DOHH2 (cell line): Measurements from ENCODE around the gene PTPRCAP.
A peak's percentile ranks its signal among the peaks of the same experiment; 100 is the strongest.
"Not testable (repeated sequence)": the region's sequence is repeated elsewhere in the genome, so short reads cannot be mapped to it uniquely, and the experiment has no call there.

ENCODE experiments used
- H3F3A ChIP-seq: fragments of 200-600 bp; sonication (generic), shearing (Covaris generic); 2 replicates; pipeline ENCODE4 v1.6.0; 2016; ENCODE audit warnings: antibody characterized with exemption, mild to moderate bottlenecking; ENCODE audit not compliant: control insufficient read depth, insufficient read depth
- H3K27ac ChIP-seq: fragments of 200-600 bp; sonication (generic); 2 replicates; pipeline ENCODE4 v1.5.1; 2014; ENCODE audit warnings: low read depth, mild to moderate bottlenecking, low read length, moderate library complexity
- H3K27me3 ChIP-seq: fragments of 200-600 bp; sonication (generic); 2 replicates; pipeline ENCODE4 v1.6.1; 2014; ENCODE audit warnings: mild to moderate bottlenecking, low read length, mixed read lengths; ENCODE audit not compliant: control insufficient read depth
- H3K36me3 ChIP-seq: fragments of 200-600 bp; sonication (generic); 2 replicates; pipeline ENCODE4 v1.6.1; 2014; ENCODE audit warnings: mild to moderate bottlenecking, low read length, moderate library complexity, mixed read lengths; ENCODE audit not compliant: control insufficient read depth
- H3K4me1 ChIP-seq: fragments of 200-600 bp; sonication (generic); 2 replicates; pipeline ENCODE4 v1.6.1; 2014; ENCODE audit warnings: mild to moderate bottlenecking, low read length, mixed read lengths; ENCODE audit not compliant: control insufficient read depth
- H3K4me2 ChIP-seq: fragments of 200-600 bp; sonication (generic); 2 replicates; pipeline ENCODE4 v1.6.0; 2014; ENCODE audit warnings: mild to moderate bottlenecking, low read length, moderate library complexity
- H3K4me3 ChIP-seq: fragments of 200-600 bp; sonication (generic); 2 replicates; pipeline ENCODE4 v1.5.1; 2014; ENCODE audit warnings: mild to moderate bottlenecking, low read length, mixed read lengths
- H3K79me2 ChIP-seq: fragments of 200-600 bp; sonication (generic); 2 replicates; pipeline ENCODE4 v1.6.1; 2014; ENCODE audit warnings: mild to moderate bottlenecking, low read length, mixed read lengths; ENCODE audit not compliant: control insufficient read depth
- H3K9me2 ChIP-seq: fragments of 200-600 bp; sonication (generic); replicated peaks from 2 replicates; pipeline ENCODE4 v1.6.1; 2014; ENCODE audit warnings: mild to moderate bottlenecking, low read length, mixed read lengths; ENCODE audit not compliant: control insufficient read depth
- H3K9me3 ChIP-seq: fragments of 200-600 bp; sonication (generic); 2 replicates; pipeline ENCODE4 v1.6.1; 2014; ENCODE audit warnings: antibody characterized with exemption, low read length, mixed read lengths; ENCODE audit not compliant: control insufficient read depth, insufficient read depth
- H4K20me1 ChIP-seq: fragments of 200-600 bp; sonication (generic); 2 replicates; pipeline ENCODE4 v1.6.0; 2014; ENCODE audit warnings: low read depth, mild to moderate bottlenecking, antibody characterized with exemption, low read length, moderate library complexity; ENCODE audit not compliant: control insufficient read depth, insufficient read depth
- EZH2phosphoT487 ChIP-seq: fragments of 200-600 bp; sonication (generic); IDR thresholded peaks from 2 replicates; pipeline ENCODE4 v1.6.1; 2017; ENCODE audit warnings: borderline replicate concordance, mild to moderate bottlenecking, antibody characterized with exemption, low read length, moderate library complexity, mixed read lengths
- TF ChIP-seq, protein P1 (sequence below): fragments of 200-600 bp; sonication (generic); IDR thresholded peaks from one replicate; pipeline ENCODE4 v1.5.1; 2014; ENCODE audit warnings: antibody characterized with exemption, mild to moderate bottlenecking, low read depth, low read length; ENCODE audit not compliant: poor library complexity, severe bottlenecking

The PTPRCAP gene

DNA sequence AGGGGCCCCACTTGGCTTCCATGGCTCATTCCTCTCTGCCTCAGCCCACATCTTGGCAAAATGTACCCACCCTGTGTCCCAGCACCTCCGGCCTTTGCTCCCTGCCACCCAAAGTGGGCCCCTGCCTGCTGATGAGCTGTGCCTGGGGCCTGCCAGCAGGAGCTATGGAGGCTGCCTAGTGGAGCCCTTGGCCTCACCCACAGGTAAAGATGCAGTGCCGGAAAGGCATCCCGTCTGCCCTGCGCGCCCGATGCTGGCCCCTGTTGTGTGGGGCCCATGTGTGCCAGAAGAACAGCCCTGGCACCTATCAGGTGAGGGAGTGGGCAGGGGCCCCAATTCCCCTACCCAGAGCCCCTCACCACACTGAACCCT is 32.3 kb downstream of the PTPRCAP start:
- no peaks in the 10 kb centered on the region for H3K27me3 ChIP-seq
- TF ChIP-seq, protein P1, sequence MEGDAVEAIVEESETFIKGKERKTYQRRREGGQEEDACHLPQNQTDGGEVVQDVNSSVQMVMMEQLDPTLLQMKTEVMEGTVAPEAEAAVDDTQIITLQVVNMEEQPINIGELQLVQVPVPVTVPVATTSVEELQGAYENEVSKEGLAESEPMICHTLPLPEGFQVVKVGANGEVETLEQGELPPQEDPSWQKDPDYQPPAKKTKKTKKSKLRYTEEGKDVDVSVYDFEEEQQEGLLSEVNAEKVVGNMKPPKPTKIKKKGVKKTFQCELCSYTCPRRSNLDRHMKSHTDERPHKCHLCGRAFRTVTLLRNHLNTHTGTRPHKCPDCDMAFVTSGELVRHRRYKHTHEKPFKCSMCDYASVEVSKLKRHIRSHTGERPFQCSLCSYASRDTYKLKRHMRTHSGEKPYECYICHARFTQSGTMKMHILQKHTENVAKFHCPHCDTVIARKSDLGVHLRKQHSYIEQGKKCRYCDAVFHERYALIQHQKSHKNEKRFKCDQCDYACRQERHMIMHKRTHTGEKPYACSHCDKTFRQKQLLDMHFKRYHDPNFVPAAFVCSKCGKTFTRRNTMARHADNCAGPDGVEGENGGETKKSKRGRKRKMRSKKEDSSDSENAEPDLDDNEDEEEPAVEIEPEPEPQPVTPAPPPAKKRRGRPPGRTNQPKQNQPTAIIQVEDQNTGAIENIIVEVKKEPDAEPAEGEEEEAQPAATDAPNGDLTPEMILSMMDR: no peak
- TF ChIP-seq EZH2phosphoT487: no peak
- H3K36me3 ChIP-seq: peaks cover 71% of the 10 kb centered on the region
- peaks cover 82% of the 10 kb centered on the region for H3K4me1 ChIP-seq
- no peaks in the 10 kb centered on the region for H3K9me3 ChIP-seq
- peaks cover 22% of the 10 kb centered on the region for H3F3A ChIP-seq
- peak overlapping the region; percentile 96 for H3K27ac ChIP-seq
- no peaks in the 10 kb centered on the region for H3K9me2 ChIP-seq
- peaks cover 7% of the 10 kb centered on the region; the same call in 1 of the 2 replicates for H4K20me1 ChIP-seq
- peak overlapping the region; percentile 93 for H3K4me3 ChIP-seq
- H3K4me2 ChIP-seq: peak overlapping the region; percentile 80
- peaks cover 58% of the 10 kb centered on the region for H3K79me2 ChIP-seq

DNA sequence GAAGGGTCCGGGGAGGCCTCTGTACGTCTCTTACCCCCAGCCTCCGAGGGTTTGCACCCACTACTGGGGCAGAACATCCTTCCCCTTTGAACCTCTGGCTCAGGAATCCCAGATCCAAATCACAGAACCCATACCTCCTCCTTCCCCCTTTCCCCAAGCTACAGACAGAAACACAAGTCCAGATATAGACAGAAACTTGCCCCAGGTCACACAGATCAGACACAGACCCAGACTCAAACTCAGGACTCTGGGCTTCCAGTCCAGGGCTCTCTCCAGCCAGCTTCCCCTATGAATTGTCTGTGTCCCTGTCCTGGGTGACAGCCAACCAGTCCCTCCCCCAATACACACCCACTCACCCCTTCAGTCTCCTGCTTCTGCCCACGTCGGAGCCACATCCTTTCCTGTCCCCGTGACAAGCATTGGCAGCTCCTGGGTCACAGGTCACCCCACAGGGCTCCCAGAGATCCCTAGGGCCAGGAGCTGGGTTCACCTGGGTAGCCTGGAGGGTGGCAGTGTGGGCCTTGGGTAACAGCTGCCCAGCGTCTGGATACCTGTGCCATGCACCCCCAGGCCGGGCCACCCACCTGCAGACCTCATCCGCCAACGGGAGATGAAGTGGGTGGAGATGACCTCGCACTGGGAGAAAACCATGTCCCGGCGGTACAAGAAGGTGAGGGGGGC is 32.8 kb downstream of the PTPRCAP start:
- peak overlapping the region; percentile 93 for H3K4me3 ChIP-seq
- H3K79me2 ChIP-seq: peaks cover 64% of the 10 kb centered on the region
- H3K27ac ChIP-seq: peak overlapping the region; percentile 96
- H3F3A ChIP-seq: peaks cover 21% of the 10 kb centered on the region
- no peaks in the 10 kb centered on the region for H3K27me3 ChIP-seq
- no peaks in the 10 kb centered on the region for H3K9me3 ChIP-seq
- H4K20me1 ChIP-seq: peaks cover 7% of the 10 kb centered on the region; the same call in 1 of the 2 replicates
- H3K36me3 ChIP-seq: peaks cover 72% of the 10 kb centered on the region
- no peaks in the 10 kb centered on the region for H3K9me2 ChIP-seq
- H3K4me2 ChIP-seq: peak overlapping the region; percentile 80
- no peak for TF ChIP-seq EZH2phosphoT487
- TF ChIP-seq, protein P1: no peak
- peaks cover 79% of the 10 kb centered on the region for H3K4me1 ChIP-seq

DNA sequence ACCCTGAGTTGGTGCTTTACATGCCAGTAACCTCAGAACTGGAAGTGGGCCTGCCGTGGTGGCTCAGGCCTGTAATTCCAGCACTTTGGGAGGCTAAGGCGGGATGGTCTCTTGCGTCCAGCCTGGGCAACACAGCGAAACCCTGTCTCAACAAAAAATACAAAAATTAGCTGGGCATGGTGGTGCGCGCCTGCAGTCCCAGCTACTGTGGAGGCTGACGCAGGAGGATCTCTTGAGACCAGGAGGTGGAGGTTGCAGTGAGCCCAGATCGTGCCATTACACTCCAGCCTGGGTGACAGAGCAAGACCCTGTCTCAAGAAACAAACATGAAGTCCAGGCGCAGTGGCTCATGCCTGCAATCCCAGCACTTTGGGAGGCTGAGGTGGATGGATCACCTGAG is 34.4 kb downstream of the PTPRCAP start:
- H3K4me1 ChIP-seq: peaks cover 73% of the 10 kb centered on the region

DNA sequence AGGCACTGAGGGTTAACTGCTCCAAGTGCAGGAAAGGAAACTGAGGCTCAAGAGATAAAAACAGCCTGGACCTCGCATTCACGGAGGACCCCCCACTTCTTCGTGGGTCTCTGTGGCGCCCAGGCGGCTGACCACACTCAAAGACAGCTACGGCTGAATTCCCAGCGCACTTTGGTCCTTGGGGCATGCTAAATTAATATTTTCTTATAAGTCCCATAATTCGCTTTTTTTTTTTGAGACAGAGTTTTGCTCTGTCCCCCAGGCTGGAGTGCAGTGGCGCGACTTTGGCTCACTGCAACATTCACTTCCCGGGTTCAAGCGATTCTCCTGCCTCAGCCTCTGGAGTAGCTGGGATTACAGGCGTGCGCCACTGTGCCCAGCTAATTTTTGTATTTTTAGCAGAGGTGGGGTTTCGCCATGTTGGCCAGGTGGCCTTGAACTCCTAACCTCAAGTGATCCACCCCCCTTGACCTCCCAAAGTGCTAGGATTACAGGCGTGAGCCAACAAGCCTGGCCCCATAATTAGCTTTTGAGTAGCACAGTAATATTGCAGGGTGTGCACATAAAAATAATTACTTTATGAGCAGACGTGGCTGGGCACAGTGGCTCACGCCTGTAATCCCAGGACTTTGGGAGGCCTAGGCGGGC is 35.2 kb downstream of the PTPRCAP start:
- H3K27me3 ChIP-seq, H3K9me3 ChIP-seq, H4K20me1 ChIP-seq, H3K9me2 ChIP-seq: not testable (repeated sequence)
- peak overlapping the region; percentile 80 for H3K4me2 ChIP-seq
- H3K4me1 ChIP-seq: peaks cover 73% of the 10 kb centered on the region
- H3K27ac ChIP-seq: peak overlapping the region; percentile 96
- peaks cover 10% of the 10 kb centered on the region; the same call in 1 of the 2 replicates for H3F3A ChIP-seq
- peaks cover 75% of the 10 kb centered on the region for H3K36me3 ChIP-seq
- peaks cover 80% of the 10 kb centered on the region for H3K79me2 ChIP-seq
- H3K4me3 ChIP-seq: peak overlapping the region; percentile 64

More for the DNA sequence above, 34.4 kb downstream of the PTPRCAP start:
- H3K27ac ChIP-seq: peak overlapping the region; percentile 96
- H3K9me3 ChIP-seq, H3K27me3 ChIP-seq, H3K9me2 ChIP-seq, H4K20me1 ChIP-seq: not testable (repeated sequence)
- H3F3A ChIP-seq: peaks cover 11% of the 10 kb centered on the region; the same call in 1 of the 2 replicates
- H3K79me2 ChIP-seq: peaks cover 78% of the 10 kb centered on the region
- peaks cover 74% of the 10 kb centered on the region for H3K36me3 ChIP-seq
- H3K4me3 ChIP-seq: peak overlapping the region; percentile 93
- H3K4me2 ChIP-seq: peak overlapping the region; percentile 80
